CD4-positive, alpha-beta T cell treated with Interleukin-6 at 100 ng/mL for 8 hours (primary cell): ENCODE results near the gene HLA-E.

Experiments used
- DNase-seq: peaks from one replicate; pipeline ENCODE4 v3.0.0-alpha.2; 2020; ENCODE audit warnings: mixed read lengths, low spot score

The HLA-E gene

GRCh38 chr6:30542915-30543314, 53.6 kb downstream of the HLA-E start:
- no peak for DNase-seq
